GM23248 (cell line): Measurements from ENCODE around the gene PRKACB. TPM values are rescaled to one million over a fixed set of nuclear protein-coding genes. Genes with fewer than 3 reads are reported as not detected.

Source experiments
- DNase-seq: peaks from one replicate; pipeline ENCODE4 v3.0.0-alpha.2; 2015
- H2AFZ ChIP-seq: fragments of 200-600 bp; sonication (generic); 2 replicates; pipeline ENCODE4 v1.6.1; 2016; ENCODE audit warnings: antibody characterized with exemption
- H3F3A ChIP-seq: fragments of 200-600 bp; sonication (generic); 2 replicates; pipeline ENCODE4 v1.6.1; 2016; ENCODE audit warnings: mild to moderate bottlenecking, antibody characterized with exemption, mixed run types; ENCODE audit not compliant: insufficient read depth
- H3K27ac ChIP-seq: fragments of 200-600 bp; sonication (generic); 2 replicates; pipeline ENCODE4 v1.5.1; 2016; ENCODE audit warnings: mild to moderate bottlenecking
- H3K27me3 ChIP-seq: fragments of 200-600 bp; sonication (generic); replicated peaks from 2 replicates; pipeline ENCODE4 v1.6.1; 2016; ENCODE audit warnings: mild to moderate bottlenecking; ENCODE audit not compliant: insufficient read depth
- H3K36me3 ChIP-seq: fragments of 200-600 bp; sonication (generic); 2 replicates; pipeline ENCODE4 v1.6.1; 2016; ENCODE audit warnings: low read depth, mild to moderate bottlenecking
- H3K4me1 ChIP-seq: fragments of 200-600 bp; sonication (generic); 2 replicates; pipeline ENCODE4 v1.6.1; 2016; ENCODE audit warnings: mild to moderate bottlenecking; ENCODE audit not compliant: insufficient read depth
- H3K4me2 ChIP-seq: fragments of 200-600 bp; sonication (generic); one replicate; pipeline ENCODE4 v1.6.1; 2016; ENCODE audit warnings: mild to moderate bottlenecking; ENCODE audit not compliant: unreplicated experiment
- H3K4me3 ChIP-seq: fragments of 200-600 bp; sonication (generic); 2 replicates; pipeline ENCODE4 v1.5.1; 2016; ENCODE audit warnings: mild to moderate bottlenecking
- H3K79me2 ChIP-seq: fragments of 200-600 bp; sonication (generic); 2 replicates; pipeline ENCODE4 v1.6.1; 2016; ENCODE audit warnings: mild to moderate bottlenecking; ENCODE audit not compliant: insufficient read depth
- H3K9ac ChIP-seq: fragments of 200-600 bp; sonication (generic); 2 replicates; pipeline ENCODE4 v1.6.1; 2016; ENCODE audit warnings: mild to moderate bottlenecking
- H3K9me2 ChIP-seq: fragments of 200-600 bp; sonication (generic); 2 replicates; pipeline ENCODE4 v1.6.1; 2016; ENCODE audit warnings: mixed run types, mild to moderate bottlenecking, moderate library complexity; ENCODE audit not compliant: insufficient read depth
- H3K9me3 ChIP-seq: fragments of 200-600 bp; sonication (generic); one replicate; pipeline ENCODE4 v1.6.1; 2017; ENCODE audit warnings: low read depth
- H4K20me1 ChIP-seq: fragments of 200-600 bp; sonication (generic); 2 replicates; pipeline ENCODE4 v1.6.0; 2016; ENCODE audit not compliant: insufficient read depth
- EZH2 ChIP-seq: fragments of 200-600 bp; sonication (generic); IDR thresholded peaks from 2 replicates; pipeline ENCODE4 v1.6.1; 2018; ENCODE audit warnings: antibody characterized with exemption, mild to moderate bottlenecking; ENCODE audit not compliant: insufficient read depth, poor library complexity, severe bottlenecking
- EZH2phosphoT487 ChIP-seq: fragments of 200-600 bp; sonication (generic); IDR thresholded peaks from 2 replicates; pipeline ENCODE4 v1.6.1; 2018; ENCODE audit warnings: antibody characterized with exemption, moderate library complexity, mild to moderate bottlenecking, low read depth; ENCODE audit not compliant: insufficient read depth
- WGBS, 2 experiments: methylation state at CpG; one replicate each; pipeline ENCODE4 v1.1.6; 2015 to 2017; ENCODE audit warnings: low lambda C conversion rate in 2 of 2, low coverage in 1 of 2; ENCODE audit errors: missing lambda C conversion rate in 2 of 2; 5-methylcytosine and 5-hydroxymethylcytosine counted together
- in situ Hi-C: fragments of 300-500 bp; cut with MboI; formaldehyde crosslinking; loops from 2 replicates; pipeline ENCODE4 v1.15.0; 2020
- polyA plus RNA-seq: library from polyadenylated mRNA; unstranded; fragments of >200 nt; fragmentation: Nextera tagmentation; extraction: Ambion mirVana; gene quantifications from 2 replicates; pipeline ENCODE4 v1.2.1, GENCODE V29; 2016
- total RNA-seq: library from RNA; depleted of rRNA; stranded (reverse); fragments of >200 nt; shearing (Covaris generic); gene quantifications from 2 replicates; pipeline ENCODE4 v1.2.3, GENCODE V29; 2014

PRKACB gene
- total and polyA plus RNA-seq, 2 experiments from 2014 or later: 23.9 to 25.6 TPM

- WGBS, 2 experiments: 55 to 65% methylated on average over 7 of the region's 7 CpGs
- Histone ChIP-seq H3K27ac (no peak overlapping the region), H3F3A (no peaks in the 10 kb centered on the region), H2AFZ (peak overlapping the region; percentile 67), H3K36me3 (no peaks in the 10 kb centered on the region), H3K9me3 (no peaks in the 10 kb centered on the region), H3K4me3 (peak overlapping the region; percentile 63), H3K4me2 (peak overlapping the region; percentile 72), H3K27me3 (no peaks in the 10 kb centered on the region), H3K9ac (peak overlapping the region; percentile 43), H3K4me1 (peaks cover 7% of the 10 kb centered on the region), H4K20me1 (no peaks in the 10 kb centered on the region), H3K9me2 (no peaks in the 10 kb centered on the region), H3K79me2 (no peaks in the 10 kb centered on the region)
- in situ Hi-C loops: loop anchor here (25.0 kb wide), 1 partner anchor 449 kb away; no protein-coding TSS in a partner anchor
- TF ChIP-seq EZH2 (no peak), EZH2phosphoT487 (no peak)
- peak; percentile 23 for DNase-seq
Observed at GRCh38 chr1:84163123-84163931, 19.3 kb downstream of the PRKACB start.

- Histone ChIP-seq H4K20me1 (no peaks in the 10 kb centered on the region), H3K9ac (peak overlapping the region; percentile 43), H3F3A (no peaks in the 10 kb centered on the region), H3K27me3 (no peaks in the 10 kb centered on the region), H3K36me3 (no peaks in the 10 kb centered on the region), H3K79me2 (no peaks in the 10 kb centered on the region), H2AFZ (peak overlapping the region; percentile 67), H3K9me3 (no peaks in the 10 kb centered on the region), H3K27ac (no peak overlapping the region), H3K9me2 (no peaks in the 10 kb centered on the region), H3K4me1 (peaks cover 7% of the 10 kb centered on the region), H3K4me2 (peak overlapping the region; percentile 72), H3K4me3 (peak overlapping the region; percentile 63)
- in situ Hi-C loops: loop anchor here (25.0 kb wide), 1 partner anchor 448 kb away; no protein-coding TSS in a partner anchor
- 12 to 13% methylated on average over 5 of the region's 5 CpGs for WGBS, 2 experiments
- TF ChIP-seq EZH2 (no peak), EZH2phosphoT487 (no peak)
- peak; percentile 47 for DNase-seq
Observed at GRCh38 chr1:84164161-84164560, 20.1 kb downstream of the PRKACB start.

GRCh38 chr1:84164567-84165021 is 20.5 kb downstream of the PRKACB start:
- no peak overlapping the region for H3K27ac ChIP-seq
- peaks cover 7% of the 10 kb centered on the region for H3K4me1 ChIP-seq
- no peaks in the 10 kb centered on the region for H3K79me2 ChIP-seq
- TF ChIP-seq EZH2phosphoT487: no peak
- no peak for TF ChIP-seq EZH2
- no peaks in the 10 kb centered on the region for H3K9me2 ChIP-seq
- H2AFZ ChIP-seq: peak overlapping the region; percentile 67
- H3K9me3 ChIP-seq: no peaks in the 10 kb centered on the region
- H3K4me2 ChIP-seq: peak overlapping the region; percentile 72
- peak; percentile 32 for DNase-seq
- H3K4me3 ChIP-seq: peak overlapping the region; percentile 63
- no peaks in the 10 kb centered on the region for H3K36me3 ChIP-seq
- 42 to 56% methylated on average over 6 of the region's 6 CpGs for WGBS, 2 experiments
- no peaks in the 10 kb centered on the region for H4K20me1 ChIP-seq
- in situ Hi-C loops: loop anchor here (25.0 kb wide), 1 partner anchor 448 kb away; no protein-coding TSS in a partner anchor
- H3K27me3 ChIP-seq: no peaks in the 10 kb centered on the region
- no peaks in the 10 kb centered on the region for H3F3A ChIP-seq
- H3K9ac ChIP-seq: peak overlapping the region; percentile 43

GRCh38 chr1:84165601-84166000 is 21.5 kb downstream of the PRKACB start:
- no peak overlapping the region for H2AFZ ChIP-seq
- no peak overlapping the region for H3K4me2 ChIP-seq
- H3K9me2 ChIP-seq: no peaks in the 10 kb centered on the region
- H3K27ac ChIP-seq: no peak overlapping the region
- TF ChIP-seq EZH2 (no peak), EZH2phosphoT487 (no peak)
- WGBS, 2 experiments: 82 to 85% methylated on average over 1 of the region's 1 CpG
- H3K36me3 ChIP-seq: no peaks in the 10 kb centered on the region
- H3F3A ChIP-seq: no peaks in the 10 kb centered on the region
- H4K20me1 ChIP-seq: no peaks in the 10 kb centered on the region
- H3K79me2 ChIP-seq: no peaks in the 10 kb centered on the region
- peaks cover 7% of the 10 kb centered on the region for H3K4me1 ChIP-seq
- no peaks in the 10 kb centered on the region for H3K9me3 ChIP-seq
- in situ Hi-C loops: loop anchor here (25.0 kb wide), 1 partner anchor 447 kb away; no protein-coding TSS in a partner anchor
- no peak overlapping the region for H3K9ac ChIP-seq
- DNase-seq: no peak
- no peak overlapping the region for H3K4me3 ChIP-seq
- H3K27me3 ChIP-seq: no peaks in the 10 kb centered on the region
